Measurements from ENCODE around the gene MYOZ2.
A peak's percentile ranks its signal among the peaks of the same experiment; 100 is the strongest.

The MYOZ2 gene

DNA sequence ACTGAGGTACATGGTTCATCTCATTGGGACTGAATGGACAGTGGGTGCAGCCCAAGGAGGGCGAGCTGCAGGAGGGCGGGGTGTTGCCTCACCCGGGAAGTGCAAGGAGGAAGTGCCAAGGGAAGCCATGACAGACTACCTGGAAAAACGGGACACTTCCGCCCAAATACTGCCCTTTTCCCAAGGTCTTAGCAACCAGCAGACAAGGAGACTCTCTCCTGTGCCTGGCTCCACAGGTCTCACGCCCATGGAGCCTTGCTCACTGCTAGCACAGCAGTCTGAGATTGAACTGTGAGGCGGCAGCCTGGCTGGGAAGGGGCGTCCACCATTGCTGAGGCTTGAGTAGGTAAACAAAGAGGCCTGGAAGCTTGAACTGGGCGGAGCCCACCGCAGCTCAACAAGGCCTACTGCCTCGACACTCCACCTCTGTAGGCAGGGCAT is 62.2 kb downstream of the MYOZ2 start:
- H3K27ac ChIP-seq (ENCODE audit: low read depth, low read length), result no peak overlapping the region
- no peaks in the 10 kb centered on the region for H3K36me3 ChIP-seq (ENCODE audit: control insufficient read depth, insufficient read depth, low read length)
- no peak overlapping the region for H3K9ac ChIP-seq (ENCODE audit: low read length)
- no peak overlapping the region for H3K4me3 ChIP-seq (ENCODE audit: low read depth, low read length)
- H3K4me1 ChIP-seq (ENCODE audit: control insufficient read depth, insufficient read depth, low read length), result no peaks in the 10 kb centered on the region
- no peaks in the 10 kb centered on the region for H3K9me3 ChIP-seq (ENCODE audit: control insufficient read depth, insufficient read depth, low read depth, low read length)
- no peaks in the 10 kb centered on the region for H3K27me3 ChIP-seq (ENCODE audit: control insufficient read depth, insufficient read depth, low read length)

DNA sequence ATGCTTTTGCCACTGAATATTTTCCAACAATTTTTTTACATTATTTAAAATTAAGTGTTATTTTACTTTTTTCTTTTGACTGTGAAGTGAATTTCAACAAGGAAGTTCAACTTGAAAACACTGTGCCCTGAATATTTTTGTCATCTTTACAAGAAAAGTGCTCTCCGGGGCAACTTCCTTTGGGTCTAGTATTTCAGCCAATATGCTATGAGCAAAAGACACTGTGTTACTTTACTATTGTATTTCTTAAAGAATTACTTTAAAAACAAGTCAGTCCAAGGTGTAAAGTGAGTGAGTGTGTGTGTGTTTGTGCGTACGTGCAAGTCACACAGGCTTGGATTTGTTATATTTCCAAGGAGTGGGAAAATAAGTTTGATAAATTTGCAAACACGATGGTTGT is 69.3 kb downstream of the MYOZ2 start:
- Histone ChIP-seq H3K4me1 (ENCODE audit: control insufficient read depth, insufficient read depth, low read length) (peaks cover 29% of the 10 kb centered on the region), H3K9ac (ENCODE audit: low read length) (no peak overlapping the region), H3K4me3 (ENCODE audit: low read depth, low read length) (no peak overlapping the region)

DNA sequence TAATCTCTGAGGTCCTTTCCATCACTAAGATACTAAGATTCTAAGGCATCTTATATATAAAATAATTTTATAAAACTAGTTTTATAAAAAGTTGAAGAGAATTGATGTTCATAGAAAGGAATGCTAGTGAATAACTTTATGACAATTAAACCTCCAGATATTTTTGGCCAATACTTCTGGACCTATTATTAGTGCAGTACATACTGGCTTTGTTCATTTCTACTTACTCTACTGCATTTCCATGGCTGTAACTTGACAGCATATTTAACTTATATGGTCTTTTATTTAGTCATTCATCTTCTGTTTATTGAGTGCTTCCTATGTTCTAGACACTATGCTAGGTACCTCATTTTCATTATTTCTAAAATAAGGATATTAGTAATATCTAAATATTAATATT is 70.1 kb downstream of the MYOZ2 start:
- Histone ChIP-seq H3K9ac (ENCODE audit: low read length) (no peak overlapping the region), H3K4me1 (ENCODE audit: control insufficient read depth, insufficient read depth, low read length) (peaks cover 29% of the 10 kb centered on the region), H3K27me3 (ENCODE audit: control insufficient read depth, insufficient read depth, low read length) (no peaks in the 10 kb centered on the region), H3K27ac (ENCODE audit: low read depth, low read length) (no peak overlapping the region), H3K9me3 (ENCODE audit: control insufficient read depth, insufficient read depth, low read depth, low read length) (no peaks in the 10 kb centered on the region), H3K4me3 (ENCODE audit: low read depth, low read length) (no peak overlapping the region), H3K36me3 (ENCODE audit: control insufficient read depth, insufficient read depth, low read length) (no peaks in the 10 kb centered on the region)

More for the DNA sequence above, 69.3 kb downstream of the MYOZ2 start:
- Histone ChIP-seq H3K9me3 (ENCODE audit: control insufficient read depth, insufficient read depth, low read depth, low read length) (no peaks in the 10 kb centered on the region), H3K36me3 (ENCODE audit: control insufficient read depth, insufficient read depth, low read length) (no peaks in the 10 kb centered on the region), H3K27ac (ENCODE audit: low read depth, low read length) (0 out of 2 replicates have a peak overlapping the region, but pooled peaks have one; percentile 60), H3K27me3 (ENCODE audit: control insufficient read depth, insufficient read depth, low read length) (no peaks in the 10 kb centered on the region)

DNA sequence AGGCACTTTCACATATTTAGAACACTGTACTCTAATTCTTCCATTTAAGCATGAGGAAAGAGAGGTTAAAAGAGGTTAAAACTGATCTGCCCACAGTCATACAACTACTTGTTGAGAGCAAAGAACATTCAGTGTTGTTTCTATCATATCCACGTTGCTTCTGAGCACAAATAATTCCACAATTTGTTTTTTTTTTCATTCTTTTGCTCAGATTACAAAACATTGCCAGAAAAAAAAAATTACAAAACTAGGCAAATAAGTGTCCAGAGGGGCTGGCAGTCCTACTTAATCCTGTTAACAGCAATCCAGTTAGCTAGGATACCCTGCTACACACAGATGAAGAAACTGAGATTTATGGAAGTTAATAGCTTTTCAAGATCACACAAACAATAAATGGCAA is 70.5 kb downstream of the MYOZ2 start:
- no peak overlapping the region for H3K9ac ChIP-seq (ENCODE audit: low read length)
- H3K4me3 ChIP-seq (ENCODE audit: low read depth, low read length), result no peak overlapping the region
- peaks cover 34% of the 10 kb centered on the region for H3K4me1 ChIP-seq (ENCODE audit: control insufficient read depth, insufficient read depth, low read length)
- H3K27ac ChIP-seq (ENCODE audit: low read depth, low read length), result no peak overlapping the region
- no peaks in the 10 kb centered on the region for H3K27me3 ChIP-seq (ENCODE audit: control insufficient read depth, insufficient read depth, low read length)
- no peaks in the 10 kb centered on the region for H3K36me3 ChIP-seq (ENCODE audit: control insufficient read depth, insufficient read depth, low read length)
- no peaks in the 10 kb centered on the region for H3K9me3 ChIP-seq (ENCODE audit: control insufficient read depth, insufficient read depth, low read depth, low read length)

DNA sequence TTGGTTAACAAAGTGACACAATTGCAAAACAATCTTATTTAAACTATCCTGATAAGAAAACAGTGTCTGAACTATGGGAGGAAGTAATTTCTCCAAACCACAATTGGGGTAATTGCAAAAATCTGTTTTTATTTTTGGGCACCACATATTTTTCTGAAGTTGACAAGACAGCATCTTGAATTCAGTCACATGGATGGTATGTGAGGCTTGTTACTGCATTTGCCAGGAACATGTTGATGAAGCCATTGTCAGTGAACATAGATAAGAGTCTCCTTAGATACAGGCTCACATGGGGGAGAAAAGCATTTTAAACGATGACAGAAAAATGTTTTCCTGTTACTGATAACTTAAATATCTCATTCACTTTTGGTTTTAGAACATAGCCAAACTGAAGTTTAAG is 71.4 kb downstream of the MYOZ2 start:
- peaks cover 36% of the 10 kb centered on the region for H3K4me1 ChIP-seq (ENCODE audit: control insufficient read depth, insufficient read depth, low read length)
- no peaks in the 10 kb centered on the region for H3K27me3 ChIP-seq (ENCODE audit: control insufficient read depth, insufficient read depth, low read length)
- no peak overlapping the region for H3K27ac ChIP-seq (ENCODE audit: low read depth, low read length)
- H3K36me3 ChIP-seq (ENCODE audit: control insufficient read depth, insufficient read depth, low read length), result no peaks in the 10 kb centered on the region
- no peak overlapping the region for H3K4me3 ChIP-seq (ENCODE audit: low read depth, low read length)
- H3K9me3 ChIP-seq (ENCODE audit: control insufficient read depth, insufficient read depth, low read depth, low read length), result no peaks in the 10 kb centered on the region
- no peak overlapping the region for H3K9ac ChIP-seq (ENCODE audit: low read length)

DNA sequence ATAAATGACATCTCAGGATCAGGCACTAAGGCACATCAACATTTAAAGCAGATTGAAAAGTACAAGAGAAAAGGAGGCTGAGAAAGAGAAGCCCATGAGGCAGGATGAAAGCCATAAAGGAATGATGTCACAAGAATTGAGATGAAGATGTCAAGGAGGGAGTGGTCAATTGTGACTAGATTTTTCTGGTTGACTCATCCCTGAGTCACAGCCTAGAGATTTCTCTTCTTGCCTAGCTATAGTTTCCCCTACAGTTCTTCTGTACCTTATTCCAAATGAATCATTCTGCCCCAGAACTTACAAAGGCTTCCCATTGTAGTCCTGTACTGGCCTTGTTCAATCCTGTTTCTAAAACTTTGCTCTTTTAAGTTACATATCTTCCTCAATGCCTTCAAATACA is 73.4 kb downstream of the MYOZ2 start:
- H3K9ac ChIP-seq (ENCODE audit: low read length), result peak overlapping the region; percentile 42
- no peak overlapping the region for H3K4me3 ChIP-seq (ENCODE audit: low read depth, low read length)
- H3K4me1 ChIP-seq (ENCODE audit: control insufficient read depth, insufficient read depth, low read length), result peaks cover 36% of the 10 kb centered on the region
- peak overlapping the region; percentile 32; the same call in 1 of the 2 replicates for H3K27ac ChIP-seq (ENCODE audit: low read depth, low read length)
- H3K36me3 ChIP-seq (ENCODE audit: control insufficient read depth, insufficient read depth, low read length), result no peaks in the 10 kb centered on the region
- H3K27me3 ChIP-seq (ENCODE audit: control insufficient read depth, insufficient read depth, low read length), result no peaks in the 10 kb centered on the region
- no peaks in the 10 kb centered on the region for H3K9me3 ChIP-seq (ENCODE audit: control insufficient read depth, insufficient read depth, low read depth, low read length)

DNA sequence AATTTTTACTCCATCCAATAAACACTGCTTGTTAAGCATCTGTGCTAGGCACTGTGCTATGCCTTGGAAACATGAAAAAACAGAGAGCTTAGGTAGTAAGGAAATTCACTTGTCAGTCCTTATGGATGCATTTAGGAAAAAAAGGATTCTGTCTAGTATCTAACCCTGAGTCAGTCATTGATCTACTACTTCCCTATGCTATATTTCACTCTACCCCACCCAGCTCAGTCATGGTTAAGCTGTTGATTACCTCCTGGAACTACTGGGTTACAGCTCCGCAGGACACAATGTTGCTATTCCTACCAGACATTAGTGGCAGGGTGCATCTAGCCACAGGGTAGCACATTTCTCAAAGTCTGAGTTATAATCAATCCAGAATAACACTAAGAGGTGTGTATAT is 74.0 kb downstream of the MYOZ2 start:
- Histone ChIP-seq H3K9me3 (ENCODE audit: control insufficient read depth, insufficient read depth, low read depth, low read length) (no peaks in the 10 kb centered on the region), H3K9ac (ENCODE audit: low read length) (peak overlapping the region; percentile 42), H3K4me3 (ENCODE audit: low read depth, low read length) (no peak overlapping the region), H3K27me3 (ENCODE audit: control insufficient read depth, insufficient read depth, low read length) (no peaks in the 10 kb centered on the region), H3K36me3 (ENCODE audit: control insufficient read depth, insufficient read depth, low read length) (no peaks in the 10 kb centered on the region), H3K4me1 (ENCODE audit: control insufficient read depth, insufficient read depth, low read length) (peaks cover 33% of the 10 kb centered on the region), H3K27ac (ENCODE audit: low read depth, low read length) (peak overlapping the region; percentile 32; the same call in 1 of the 2 replicates)

DNA sequence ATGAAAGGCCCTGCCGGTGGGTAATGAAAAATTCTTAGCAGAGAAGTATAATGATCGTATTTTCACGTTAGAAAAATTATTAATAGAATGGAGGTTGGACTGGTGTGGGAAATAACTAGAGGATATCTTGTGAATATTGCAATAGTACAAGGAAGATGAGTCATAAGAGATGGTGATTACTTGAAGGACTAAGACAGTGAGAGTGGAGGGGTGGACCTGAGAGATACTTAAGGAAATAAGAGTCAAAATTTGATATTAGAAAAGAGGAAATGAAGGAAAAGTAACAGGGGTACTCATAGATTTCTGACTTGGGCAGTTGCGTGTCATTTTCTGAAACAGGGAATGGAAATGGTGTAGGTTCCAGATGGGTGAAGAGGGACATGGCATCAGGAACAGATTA is 75.1 kb downstream of the MYOZ2 start:
- Histone ChIP-seq H3K27me3 (ENCODE audit: control insufficient read depth, insufficient read depth, low read length) (no peaks in the 10 kb centered on the region), H3K9ac (ENCODE audit: low read length) (peak overlapping the region; percentile 92), H3K4me3 (ENCODE audit: low read depth, low read length) (peak overlapping the region; percentile 91), H3K27ac (ENCODE audit: low read depth, low read length) (peak overlapping the region; percentile 79; the same call in 1 of the 2 replicates), H3K36me3 (ENCODE audit: control insufficient read depth, insufficient read depth, low read length) (no peaks in the 10 kb centered on the region), H3K4me1 (ENCODE audit: control insufficient read depth, insufficient read depth, low read length) (peaks cover 28% of the 10 kb centered on the region), H3K9me3 (ENCODE audit: control insufficient read depth, insufficient read depth, low read depth, low read length) (no peaks in the 10 kb centered on the region)

DNA sequence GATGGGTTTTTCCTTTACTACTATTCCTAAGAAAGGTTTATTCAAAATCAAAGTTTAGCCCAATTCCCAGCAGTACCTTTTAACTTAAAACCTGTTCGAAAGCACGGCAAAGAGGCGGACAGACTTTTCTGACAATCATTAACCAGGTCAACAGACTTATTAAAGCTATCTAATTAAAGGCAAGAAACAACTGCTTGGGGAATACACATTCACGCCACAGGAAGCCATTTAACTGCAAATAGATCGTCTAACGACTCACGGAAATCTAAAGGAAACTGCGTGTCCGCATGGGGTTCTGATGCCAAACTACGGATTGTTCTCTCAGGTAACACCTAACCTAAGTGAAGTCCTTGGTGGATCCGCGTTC is 76.2 kb downstream of the MYOZ2 start:
- Histone ChIP-seq H3K4me1 (ENCODE audit: control insufficient read depth, insufficient read depth, low read length) (peaks cover 28% of the 10 kb centered on the region), H3K27ac (ENCODE audit: low read depth, low read length) (peak overlapping the region; percentile 79), H3K4me3 (ENCODE audit: low read depth, low read length) (peak overlapping the region; percentile 91), H3K9me3 (ENCODE audit: control insufficient read depth, insufficient read depth, low read depth, low read length) (no peaks in the 10 kb centered on the region), H3K27me3 (ENCODE audit: control insufficient read depth, insufficient read depth, low read length) (no peaks in the 10 kb centered on the region), H3K36me3 (ENCODE audit: control insufficient read depth, insufficient read depth, low read length) (no peaks in the 10 kb centered on the region), H3K9ac (ENCODE audit: low read length) (peak overlapping the region; percentile 92)

DNA sequence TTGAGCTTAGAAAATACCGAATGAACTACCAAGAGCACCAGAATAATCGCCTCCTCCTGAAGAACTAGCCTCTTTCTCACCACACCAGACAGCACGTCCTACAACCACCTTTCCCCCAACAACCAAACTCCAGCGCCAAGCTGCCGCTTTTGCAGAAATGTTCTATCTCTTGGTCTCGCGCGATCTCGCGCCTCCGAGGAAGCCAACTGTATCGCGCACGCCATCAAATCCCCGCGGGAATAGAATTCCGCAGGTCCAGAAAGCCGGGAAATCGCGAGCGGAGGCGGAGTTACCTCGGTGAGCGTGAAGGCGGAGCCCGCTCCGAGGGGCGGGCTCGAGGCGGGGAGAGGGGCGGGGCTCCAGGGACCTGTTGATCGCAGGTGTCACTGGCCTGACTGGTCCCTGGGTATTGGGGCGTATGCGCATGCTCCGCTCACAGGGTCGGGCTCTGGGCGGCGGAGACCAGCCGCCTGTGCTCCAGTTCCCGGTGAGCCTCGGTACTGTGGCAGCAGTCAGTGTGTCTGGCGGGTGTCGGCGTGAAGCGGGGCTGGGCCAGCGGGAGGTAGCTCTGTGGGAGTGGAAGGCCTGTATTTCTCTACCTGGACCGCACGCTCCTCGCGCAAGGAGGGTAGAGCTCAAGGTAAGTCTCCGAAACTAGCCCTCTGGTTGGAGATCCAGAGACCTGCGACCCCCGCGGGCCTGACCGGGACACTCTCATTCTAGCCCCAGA is 76.8 kb downstream of the MYOZ2 start, which contains the start of gene USP53:
TSS of gene USP53 (plus strand) at position 480 of the 730 bp plus-strand sequence. CDS start 27,047 bp downstream, outside the sequence.
- H3K9me3 ChIP-seq (ENCODE audit: control insufficient read depth, insufficient read depth, low read depth, low read length), result no peaks in the 10 kb centered on the region
- peaks cover 3% of the 10 kb centered on the region for H3K36me3 ChIP-seq (ENCODE audit: control insufficient read depth, insufficient read depth, low read length)
- H3K9ac ChIP-seq (ENCODE audit: low read length), result peak within 1 kb of the TSS; percentile 93
- H3K27ac ChIP-seq (ENCODE audit: low read depth, low read length), result peak within 1 kb of the TSS; percentile 79
- H3K4me3 ChIP-seq (ENCODE audit: low read depth, low read length), result peak within 1 kb of the TSS; percentile 91
- H3K27me3 ChIP-seq (ENCODE audit: control insufficient read depth, insufficient read depth, low read length), result no peaks in the 10 kb centered on the region
- peaks cover 24% of the 10 kb centered on the region for H3K4me1 ChIP-seq (ENCODE audit: control insufficient read depth, insufficient read depth, low read length)

DNA sequence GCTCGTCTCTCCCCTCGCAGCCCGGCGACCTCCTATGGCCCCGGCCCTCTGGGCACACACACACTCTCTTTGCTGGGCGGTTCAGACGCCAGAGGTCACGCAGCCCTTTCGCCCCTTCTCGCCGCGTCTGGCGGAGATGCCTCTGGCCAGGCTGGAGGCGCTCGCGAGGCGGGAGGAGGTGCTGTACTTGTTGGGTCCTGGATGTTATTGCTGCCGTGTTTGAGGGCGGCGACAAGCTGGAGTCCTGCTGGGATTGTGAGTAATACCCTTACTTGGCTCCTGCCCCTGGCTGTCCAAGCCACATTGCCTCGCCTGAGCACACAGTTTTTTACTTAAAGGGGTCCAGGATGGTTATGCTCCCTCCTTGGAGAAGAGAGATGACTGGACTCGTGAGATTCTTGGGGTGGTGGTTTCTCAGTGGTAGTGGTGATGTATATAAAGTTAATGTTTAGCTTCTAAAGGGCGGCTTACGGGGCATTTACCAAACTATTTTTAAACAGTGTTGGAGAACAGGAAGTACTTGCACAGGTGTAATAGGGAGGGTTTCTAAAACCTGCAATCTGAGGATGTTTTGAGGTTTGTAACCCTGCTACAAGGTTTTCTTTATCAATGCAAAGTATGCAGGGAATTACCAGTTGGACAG is 77.5 kb downstream of the MYOZ2 start:
- H3K36me3 ChIP-seq (ENCODE audit: control insufficient read depth, insufficient read depth, low read length), result peaks cover 10% of the 10 kb centered on the region
- peaks cover 24% of the 10 kb centered on the region for H3K4me1 ChIP-seq (ENCODE audit: control insufficient read depth, insufficient read depth, low read length)
- peak overlapping the region; percentile 93 for H3K9ac ChIP-seq (ENCODE audit: low read length)
- H3K27me3 ChIP-seq (ENCODE audit: control insufficient read depth, insufficient read depth, low read length), result no peaks in the 10 kb centered on the region
- H3K9me3 ChIP-seq (ENCODE audit: control insufficient read depth, insufficient read depth, low read depth, low read length), result no peaks in the 10 kb centered on the region
- H3K27ac ChIP-seq (ENCODE audit: low read depth, low read length), result peak overlapping the region; percentile 66
- peak overlapping the region; percentile 91 for H3K4me3 ChIP-seq (ENCODE audit: low read depth, low read length)
